SK-N-DZ (cell line): ENCODE data around the gene ANO2.

ENCODE experiments used
- DNase-seq: peaks from one replicate; pipeline ENCODE4 v3.0.0-alpha.2; 2015; ENCODE audit warnings: low spot score

Gene ANO2

GRCh38 chr12:5623411-5623810 is 321.6 kb downstream of the ANO2 start:
- no peak for DNase-seq

GRCh38 chr12:5622280-5622679 is 322.8 kb downstream of the ANO2 start:
- DNase-seq = no peak

- DNase-seq = no peak
Observed at GRCh38 chr12:5621329-5621728, 323.7 kb downstream of the ANO2 start.

- DNase-seq = no peak
Observed at GRCh38 chr12:5620896-5621295, 324.2 kb downstream of the ANO2 start.

- no peak for DNase-seq
Observed at GRCh38 chr12:5619628-5620027, 325.4 kb downstream of the ANO2 start.

GRCh38 chr12:5616854-5617253 is 328.2 kb downstream of the ANO2 start:
- no peak for DNase-seq

- no peak for DNase-seq
Observed at GRCh38 chr12:5615760-5616159, 329.3 kb downstream of the ANO2 start.

GRCh38 chr12:5614256-5614655 is 330.8 kb downstream of the ANO2 start:
- no peak for DNase-seq

- DNase-seq = no peak
Observed at GRCh38 chr12:5612556-5613410, 332.3 kb downstream of the ANO2 start.

GRCh38 chr12:5611162-5611561 is 333.9 kb downstream of the ANO2 start:
- DNase-seq = no peak

GRCh38 chr12:5599378-5599777 is 345.7 kb downstream of the ANO2 start:
- DNase-seq = no peak

- no peak for DNase-seq
Observed at GRCh38 chr12:5593998-5594397, 351.1 kb downstream of the ANO2 start.

GRCh38 chr12:5593086-5593485 is 352.0 kb downstream of the ANO2 start:
- DNase-seq = no peak

GRCh38 chr12:5592310-5592709 is 352.7 kb downstream of the ANO2 start:
- DNase-seq = no peak

- DNase-seq = no peak
Observed at GRCh38 chr12:5590316-5590715, 354.7 kb downstream of the ANO2 start.

- DNase-seq = no peak
Observed at GRCh38 chr12:5589054-5589453, 356.0 kb downstream of the ANO2 start.

GRCh38 chr12:5588591-5588990 is 356.5 kb downstream of the ANO2 start:
- no peak for DNase-seq

GRCh38 chr12:5588176-5588575 is 356.9 kb downstream of the ANO2 start:
- no peak for DNase-seq

GRCh38 chr12:5587711-5588121 is 357.3 kb downstream of the ANO2 start:
- DNase-seq = no peak

GRCh38 chr12:5586201-5586600 is 358.9 kb downstream of the ANO2 start:
- DNase-seq = no peak

- no peak for DNase-seq
Observed at GRCh38 chr12:5585178-5585577, 359.9 kb downstream of the ANO2 start.

GRCh38 chr12:5584412-5585175 is 360.5 kb downstream of the ANO2 start:
- DNase-seq = no peak

- no peak for DNase-seq
Observed at GRCh38 chr12:5582541-5582940, 362.5 kb downstream of the ANO2 start.
